ENCODE data around the gene OR6C75.
"Not testable (repeated sequence)": the region's sequence is repeated elsewhere in the genome, so short reads cannot be mapped to it uniquely, and the experiment has no call there.

- TF ChIP-seq TSHZ2 (CRISPR knock-in tag; IDR thresholded peaks at IDR 0.05); ZFP3 (CRISPR knock-in tag; IDR thresholded peaks at IDR 0.05); ARNTL (CRISPR knock-in tag; IDR thresholded peaks at IDR 0.05; ENCODE audit: borderline replicate concordance, low read depth); ZFP30 (CRISPR knock-in tag; IDR thresholded peaks at IDR 0.05); ZNF8 (CRISPR knock-in tag; IDR thresholded peaks at IDR 0.05); TOX (CRISPR knock-in tag; IDR thresholded peaks at IDR 0.05; ENCODE audit: borderline replicate concordance): not testable (repeated sequence)
Measured at GRCh38 chr12:55412138-55412537, 49.4 kb downstream of the OR6C75 start.

Measured in SK-N-SH treated with all-trans-retinoic acid at 6 μM for 48 hours (cell line).